VCaP (cell line): ENCODE results near the gene GCH1.

Experiments used
- H3K27ac ChIP-seq: fragments of 450-650 bp; 2 replicates; pipeline ENCODE4 v1.5.1; 2017
- CTCF ChIP-seq: fragments of 450-650 bp; conservative IDR thresholded peaks from 2 replicates; pipeline ENCODE4 v1.5.1; 2017; ENCODE audit warnings: mild to moderate bottlenecking, moderate library complexity

Gene GCH1

GRCh38 chr14:54877703-54878021 lies 25.0 kb downstream of the GCH1 start:
- H3K27ac ChIP-seq, result peak overlapping the region; percentile 89
- no peak for TF ChIP-seq CTCF

GRCh38 chr14:54877015-54877702 lies 25.5 kb downstream of the GCH1 start:
- peak overlapping the region; percentile 89 for H3K27ac ChIP-seq

GRCh38 chr14:54875648-54876047 lies 27.0 kb downstream of the GCH1 start:
- H3K27ac ChIP-seq, result peak overlapping the region; percentile 89

More at GRCh38 chr14:54877015-54877702, 25.5 kb downstream of the GCH1 start:
- no peak for TF ChIP-seq CTCF

- H3K27ac ChIP-seq, result peak overlapping the region; percentile 34; the same call in 1 of the 2 replicates
Measured at GRCh38 chr14:54870154-54871090, 32.2 kb downstream of the GCH1 start.

- H3K27ac ChIP-seq, result no peak overlapping the region
- no peak for TF ChIP-seq CTCF
Measured at GRCh38 chr14:54867011-54867410, 35.6 kb downstream of the GCH1 start.

- H3K27ac ChIP-seq, result no peak overlapping the region
- no peak for TF ChIP-seq CTCF
Measured at GRCh38 chr14:54866588-54866987, 36.0 kb downstream of the GCH1 start.

- no peak overlapping the region for H3K27ac ChIP-seq
- TF ChIP-seq CTCF, result no peak
Measured at GRCh38 chr14:54864526-54864925, 38.1 kb downstream of the GCH1 start.

GRCh38 chr14:54857830-54858269 lies 44.8 kb downstream of the GCH1 start:
- H3K27ac ChIP-seq, result no peak overlapping the region
- no peak for TF ChIP-seq CTCF
